OCI-LY1 (cell line): ENCODE measurements around the gene KIRREL3.

ENCODE experiments used
- EZH2 ChIP-seq: fragments of 200-600 bp; sonication (generic), shearing (Covaris generic); IDR thresholded peaks from 2 replicates; pipeline ENCODE4 v1.8.0; 2017; ENCODE audit warnings: borderline replicate concordance, mixed run types, mild to moderate bottlenecking, antibody characterized with exemption, low read length, moderate library complexity, mixed read lengths
- TF ChIP-seq, protein P1 (sequence below): fragments of 200-600 bp; sonication (generic), shearing (Covaris generic); IDR thresholded peaks from 2 replicates; pipeline ENCODE4 v1.5.1; 2017; ENCODE audit warnings: mild to moderate bottlenecking, antibody characterized with exemption, low read length, moderate library complexity, mixed read lengths

DNA sequence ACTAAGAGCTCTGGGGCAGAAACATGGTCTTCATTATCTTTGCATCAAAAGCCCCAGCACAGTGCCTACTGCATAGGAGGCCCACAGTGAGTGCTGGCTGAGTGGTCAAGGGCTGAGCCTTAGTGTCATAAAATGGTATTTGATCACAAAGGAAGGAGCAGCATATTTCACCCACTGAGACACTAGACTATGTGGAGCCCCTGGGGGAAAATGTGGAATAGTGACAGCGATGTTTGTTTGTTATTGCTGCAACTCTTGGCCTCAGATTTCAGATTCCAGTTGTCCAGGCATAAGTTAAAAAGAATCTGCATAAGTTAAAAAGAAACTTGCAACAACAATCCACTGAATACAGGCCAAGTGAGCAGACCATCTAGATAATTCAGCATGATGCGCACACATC, 7.0 kb downstream of the KIRREL3 start:
- TF ChIP-seq, protein P1, sequence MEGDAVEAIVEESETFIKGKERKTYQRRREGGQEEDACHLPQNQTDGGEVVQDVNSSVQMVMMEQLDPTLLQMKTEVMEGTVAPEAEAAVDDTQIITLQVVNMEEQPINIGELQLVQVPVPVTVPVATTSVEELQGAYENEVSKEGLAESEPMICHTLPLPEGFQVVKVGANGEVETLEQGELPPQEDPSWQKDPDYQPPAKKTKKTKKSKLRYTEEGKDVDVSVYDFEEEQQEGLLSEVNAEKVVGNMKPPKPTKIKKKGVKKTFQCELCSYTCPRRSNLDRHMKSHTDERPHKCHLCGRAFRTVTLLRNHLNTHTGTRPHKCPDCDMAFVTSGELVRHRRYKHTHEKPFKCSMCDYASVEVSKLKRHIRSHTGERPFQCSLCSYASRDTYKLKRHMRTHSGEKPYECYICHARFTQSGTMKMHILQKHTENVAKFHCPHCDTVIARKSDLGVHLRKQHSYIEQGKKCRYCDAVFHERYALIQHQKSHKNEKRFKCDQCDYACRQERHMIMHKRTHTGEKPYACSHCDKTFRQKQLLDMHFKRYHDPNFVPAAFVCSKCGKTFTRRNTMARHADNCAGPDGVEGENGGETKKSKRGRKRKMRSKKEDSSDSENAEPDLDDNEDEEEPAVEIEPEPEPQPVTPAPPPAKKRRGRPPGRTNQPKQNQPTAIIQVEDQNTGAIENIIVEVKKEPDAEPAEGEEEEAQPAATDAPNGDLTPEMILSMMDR: no peak
- no peak for TF ChIP-seq EZH2
